CD4-positive, alpha-beta T cell (primary cell): ENCODE data around the gene PKHD1. TPM values are rescaled to one million over a fixed set of nuclear protein-coding genes. Genes with fewer than 3 reads are reported as not detected.

Experiments used
- ATAC-seq: fragments of 200-7000 bp; cut with Tn5 transposase; one replicate; pipeline ENCODE4 v1.10.0; 2022; ENCODE audit warnings: mild to moderate bottlenecking; ENCODE audit not compliant: poor library complexity
- CTCF ChIA-PET: fragments of 350-600 bp; sonication (Branson Sonifier 250); formaldehyde crosslinking; loops from one replicate; lab custom pipeline; 2021; ENCODE audit warnings: antibody characterized with exemption, inconsistent platforms; lab: Charles Lee
- POLR2A ChIA-PET: fragments of 350-600 bp; sonication (Branson Sonifier 250); formaldehyde crosslinking; loops from one replicate; lab custom pipeline; 2021; ENCODE audit warnings: antibody characterized with exemption, inconsistent platforms; lab: Charles Lee
- DNase-seq, 14 experiments: peaks; one replicate each; pipeline ENCODE4 v3.0.0-alpha.2; 2013 to 2020; ENCODE audit warnings: mixed read lengths in 2 of 14
- H3K27ac ChIP-seq, 2 donors: one replicate each; pipeline versions ENCODE4 v1.5.1 to v1.7.0; 2013; ENCODE audit warnings: low read length in 2 of 2, low read depth in 1 of 2, mild to moderate bottlenecking in 1 of 2
- H3K27me3 ChIP-seq, 2 experiments: 1 replicate in 1 of 2; 2 replicates in 1 of 2; pipeline versions ENCODE4 v1.6.1 to v1.7.0; 2013; ENCODE audit warnings: low read length in 2 of 2, control low read depth in 1 of 2, mild to moderate bottlenecking in 1 of 2, moderate library complexity in 1 of 2; ENCODE audit not compliant: insufficient read depth in 2 of 2, control insufficient read depth in 1 of 2
- H3K36me3 ChIP-seq: one replicate; pipeline ENCODE4 v1.6.1; 2013; ENCODE audit warnings: low read length, control low read depth; ENCODE audit not compliant: insufficient read depth
- H3K4me1 ChIP-seq: one replicate; pipeline ENCODE4 v1.6.1; 2013; ENCODE audit warnings: low read length, control low read depth; ENCODE audit not compliant: insufficient read depth
- H3K4me3 ChIP-seq: one replicate; pipeline ENCODE4 v1.5.1; 2013; ENCODE audit warnings: mild to moderate bottlenecking, low read length, moderate library complexity
- H3K9me3 ChIP-seq, 2 experiments: 1 replicate in 1 of 2; 2 replicates in 1 of 2; pipeline versions ENCODE4 v1.6.1 to v1.7.0; 2013; ENCODE audit warnings: low read length in 2 of 2, mild to moderate bottlenecking in 2 of 2, control low read depth in 1 of 2, moderate library complexity in 1 of 2; ENCODE audit not compliant: control insufficient read depth in 1 of 2, insufficient read depth in 1 of 2
- H3K27ac Mint-ChIP-seq: one replicate; pipeline ENCODE4 v1.8.0; 2020; ENCODE audit warnings: mixed read lengths
- H3K27me3 Mint-ChIP-seq: one replicate; pipeline ENCODE4 v1.8.0; 2021; ENCODE audit warnings: mixed read lengths
- H3K36me3 Mint-ChIP-seq: one replicate; pipeline ENCODE4 v1.8.0; 2021; ENCODE audit warnings: low read depth, mixed read lengths
- H3K4me1 Mint-ChIP-seq: one replicate; pipeline ENCODE4 v1.8.0; 2021; ENCODE audit warnings: low read depth, mixed read lengths
- H3K4me3 Mint-ChIP-seq: one replicate; pipeline ENCODE4 v1.8.0; 2020; ENCODE audit warnings: mild to moderate bottlenecking, mixed read lengths
- H3K9me3 Mint-ChIP-seq: one replicate; pipeline ENCODE4 v1.8.0; 2020; ENCODE audit warnings: mixed read lengths
- CTCF ChIP-seq: fragments of 200-600 bp; IDR thresholded peaks from one replicate; pipeline ENCODE4 v1.8.0; 2022; ENCODE audit warnings: antibody characterized with exemption, mild to moderate bottlenecking
- intact Hi-C, 2 experiments: fragments of 100-400 bp; cut with DNase I in 1 of 2; cut with micrococcal nuclease in 1 of 2; formaldehyde crosslinking; loops; one replicate each; pipeline versions ENCODE4 v1.15.1 to v1.9.0; 2023 to 2025; cut with DNase I, micrococcal nuclease
- total RNA-seq, 174 experiments: library from RNA in 2 of 174; stranded (reverse) in 2 of 174; gene quantifications; one replicate each; pipeline ENCODE4 v1.2.3 and lab custom pipeline; 2021 to 2026

PKHD1 gene
- total RNA-seq, 2 experiments from 2014 or later: 0.03 TPM; not detected in 1

DNA sequence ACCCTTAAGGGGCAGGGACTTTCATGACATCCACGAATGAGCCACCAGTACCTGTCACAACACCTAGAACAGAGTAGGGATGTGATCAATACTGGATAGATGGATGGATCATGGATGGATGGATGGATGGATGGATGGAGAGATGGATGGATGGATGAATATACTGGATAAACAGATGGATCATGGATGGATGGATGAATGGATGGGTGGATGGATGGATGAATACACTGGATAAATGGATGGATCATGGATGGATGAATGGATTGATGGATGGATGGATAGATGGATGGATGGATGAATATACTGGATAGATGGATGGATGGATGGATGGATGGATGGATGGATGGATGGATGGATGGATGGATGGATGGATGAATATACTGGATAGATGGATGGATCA is 73.0 kb downstream of the PKHD1 start:
- H3K27ac Mint-ChIP-seq: no peak overlapping the region
- DNase-seq (no peak), ATAC-seq (no peak)
- ChIA-PET POLR2A (no interaction called here), CTCF (no interaction called here)
- Histone ChIP-seq H3K4me1 (no peaks in the 10 kb centered on the region), H3K27me3 (peaks cover 0 to 5% of the 10 kb centered on the region in 2 experiments), H3K9me3 (no peaks in the 10 kb centered on the region), H3K36me3 (no peaks in the 10 kb centered on the region), H3K27ac (no peak overlapping the region), H3K4me3 (no peak overlapping the region)
- peaks cover 27% of the 10 kb centered on the region for H3K27me3 Mint-ChIP-seq
- TF ChIP-seq CTCF: no peak
- H3K4me1 Mint-ChIP-seq: no peaks in the 10 kb centered on the region
- H3K9me3 Mint-ChIP-seq: no peaks in the 10 kb centered on the region
- H3K36me3 Mint-ChIP-seq: no peaks in the 10 kb centered on the region
- H3K4me3 Mint-ChIP-seq: no peak overlapping the region
- intact Hi-C loops: loop anchor here in 1 of 2 experiments (10.0 kb wide), 1 partner anchor 1890 kb away; no protein-coding TSS in a partner anchor

- DNase-seq (no peak), ATAC-seq (no peak)
- CTCF ChIA-PET: interaction anchor here (1.1 kb wide), 1 partner anchor 11 kb away, joined by 3 read pairs; no protein-coding TSS in a partner anchor
- Mint-ChIP-seq H3K4me3 (no peak overlapping the region), H3K36me3 (no peaks in the 10 kb centered on the region), H3K9me3 (no peaks in the 10 kb centered on the region), H3K27ac (no peak overlapping the region), H3K27me3 (peaks cover 36% of the 10 kb centered on the region), H3K4me1 (no peaks in the 10 kb centered on the region)
- Histone ChIP-seq H3K4me3 (no peak overlapping the region), H3K4me1 (no peaks in the 10 kb centered on the region), H3K36me3 (no peaks in the 10 kb centered on the region), H3K27me3 (no peaks in the 10 kb centered on the region), H3K27ac (no peak overlapping the region), H3K9me3 (no peaks in the 10 kb centered on the region)
- TF ChIP-seq CTCF: no peak
- POLR2A ChIA-PET: interaction anchor here (0.5 kb wide), 1 partner anchor 1196 kb away, joined by 3 read pairs; no protein-coding TSS in a partner anchor
- intact Hi-C loops: loop anchor here in 1 of 2 experiments (10.0 kb wide), 1 partner anchor 1888 kb away; no protein-coding TSS in a partner anchor
These were observed 74.4 kb downstream of the PKHD1 start for GRCh38 chr6:52013035-52013434.

DNA sequence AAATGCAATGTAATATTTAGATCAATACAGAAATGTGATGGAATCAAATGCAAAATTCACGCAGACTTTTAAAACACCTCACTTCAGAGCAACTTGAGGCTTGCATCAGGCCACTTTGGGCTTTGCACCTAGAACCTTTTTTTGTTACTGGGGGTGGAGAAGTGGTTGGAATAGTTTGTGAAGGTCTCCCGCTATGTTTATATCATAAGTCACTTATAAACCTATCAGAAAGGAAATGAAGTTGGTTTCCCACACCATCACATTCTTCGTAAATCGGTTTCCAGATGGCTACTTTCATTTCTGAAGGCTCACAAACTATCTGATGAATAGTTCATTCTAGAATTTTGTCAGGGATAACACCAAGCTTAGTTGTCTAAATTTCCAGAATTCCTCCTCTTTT is 74.8 kb downstream of the PKHD1 start:
- no peak for DNase-seq
- no peak overlapping the region for H3K27ac Mint-ChIP-seq
- Histone ChIP-seq H3K27ac (no peak overlapping the region), H3K36me3 (no peaks in the 10 kb centered on the region), H3K9me3 (no peaks in the 10 kb centered on the region), H3K4me3 (no peak overlapping the region), H3K4me1 (no peaks in the 10 kb centered on the region), H3K27me3 (no peaks in the 10 kb centered on the region)
- no peak for TF ChIP-seq CTCF
- no peak overlapping the region for H3K4me3 Mint-ChIP-seq
- ATAC-seq: no peak
- no peaks in the 10 kb centered on the region for H3K9me3 Mint-ChIP-seq
- ChIA-PET CTCF (interaction anchor here (1.1 kb wide), 1 partner anchor 10 kb away, joined by 3 read pairs; no protein-coding TSS in a partner anchor), POLR2A (interaction anchor here (0.5 kb wide), 1 partner anchor 1196 kb away, joined by 3 read pairs; no protein-coding TSS in a partner anchor)
- peaks cover 39% of the 10 kb centered on the region for H3K27me3 Mint-ChIP-seq
- H3K36me3 Mint-ChIP-seq: no peaks in the 10 kb centered on the region
- no peaks in the 10 kb centered on the region for H3K4me1 Mint-ChIP-seq
- intact Hi-C loops: loop anchor here in 1 of 2 experiments (10.0 kb wide), 1 partner anchor 1888 kb away; no protein-coding TSS in a partner anchor
